SK-N-SH (cell line): Measurements from ENCODE around the gene UBTD2. TPM values are rescaled to one million over a fixed set of nuclear protein-coding genes. Genes with fewer than 3 reads are reported as not detected.
A peak's percentile ranks its signal among the peaks of the same experiment; 100 is the strongest.

Experiments
- CTCF ChIA-PET: fragments of 300-600, 350-600 bp; formaldehyde crosslinking; extraction: SDS; loops from one replicate; lab custom pipeline; 2021; lab: Yijun Ruan, JAX
- POLR2A ChIA-PET: fragments of 350-600 bp; sonication (Branson Sonifier 250); formaldehyde crosslinking; extraction: SDS; loops from one replicate; lab custom pipeline; 2020; ENCODE audit warnings: antibody characterized with exemption, inconsistent platforms; lab: Yijun Ruan, JAX
- DNase-seq: peaks from one replicate; pipeline ENCODE4 v3.0.0; 2012
- H2AFZ ChIP-seq: fragments of 200-600 bp; sonication (generic); 2 replicates; pipeline ENCODE4 v1.8.1; 2016; ENCODE audit warnings: antibody characterized with exemption, mild to moderate bottlenecking, low read depth
- H3F3A ChIP-seq: fragments of 200-600 bp; sonication (generic); replicated peaks from 2 replicates; pipeline ENCODE3; 2016; ENCODE audit warnings: antibody characterized with exemption, mild to moderate bottlenecking; ENCODE audit not compliant: insufficient read depth
- H3K27ac ChIP-seq, 2 experiments: fragments of 200-500 bp in 1 of 2; fragments of 200-600 bp in 1 of 2; sonication (Bioruptor generic) in 1 of 2; sonication (generic), shearing (Covaris generic) in 1 of 2; 2 replicates each; pipeline versions ENCODE4 v1.5.1 to v1.6.1; 2014 to 2016; ENCODE audit warnings: low read depth in 2 of 2, inconsistent platforms in 1 of 2, low read length in 1 of 2, mild to moderate bottlenecking in 1 of 2, mixed read lengths in 1 of 2
- H3K27me3 ChIP-seq: fragments of 200-600 bp; sonication (generic), shearing (Covaris generic); 2 replicates; pipeline ENCODE4 v1.6.1; 2016; ENCODE audit warnings: mixed run types; ENCODE audit not compliant: insufficient read depth
- H3K36me3 ChIP-seq, 2 experiments: fragments of 200-500 bp in 1 of 2; fragments of 200-600 bp in 1 of 2; sonication (Bioruptor generic) in 1 of 2; sonication (generic) in 1 of 2; replicated peaks in 1 of 2; 2 replicates each; pipeline versions ENCODE3 to v1.5.1; 2014 to 2016; ENCODE audit warnings: low read length in 1 of 2, mild to moderate bottlenecking in 1 of 2; ENCODE audit not compliant: insufficient read depth in 2 of 2, control insufficient read depth in 1 of 2
- H3K4me1 ChIP-seq, 2 experiments: fragments of 200-500 bp in 1 of 2; fragments of 200-600 bp in 1 of 2; sonication (Bioruptor generic) in 1 of 2; sonication (generic), shearing (Covaris generic) in 1 of 2; 2 replicates each; pipeline versions ENCODE4 v1.5.1 to v1.6.1; 2014 to 2016; ENCODE audit warnings: low read depth in 1 of 2, low read length in 1 of 2, mixed run types in 1 of 2; ENCODE audit not compliant: insufficient read depth in 2 of 2, control insufficient read depth in 1 of 2
- H3K4me2 ChIP-seq: fragments of 200-600 bp; sonication (generic), shearing (Covaris generic); 2 replicates; pipeline ENCODE4 v1.6.1; 2017; ENCODE audit warnings: mixed run types
- H3K4me3 ChIP-seq, 2 experiments: fragments of 200-500 bp in 1 of 2; fragments of 200-600 bp in 1 of 2; sonication (Bioruptor generic) in 1 of 2; sonication (generic), shearing (Covaris generic) in 1 of 2; 2 replicates each; pipeline versions ENCODE4 v1.5.1 to v1.8.1; 2014 to 2016; ENCODE audit warnings: low read depth in 2 of 2, inconsistent platforms in 1 of 2, low read length in 1 of 2, mild to moderate bottlenecking in 1 of 2, mixed read lengths in 1 of 2, moderate library complexity in 1 of 2
- H3K79me2 ChIP-seq: fragments of 200-600 bp; sonication (generic); 2 replicates; pipeline ENCODE4 v1.8.1; 2017; ENCODE audit warnings: mild to moderate bottlenecking; ENCODE audit not compliant: insufficient read depth
- H3K9ac ChIP-seq: fragments of 200-600 bp; sonication (generic); 2 replicates; pipeline ENCODE4 v1.6.1; 2017; ENCODE audit warnings: mixed run types
- H3K9me2 ChIP-seq: fragments of 200-600 bp; sonication (generic); 2 replicates; pipeline ENCODE4 v1.6.1; 2017; ENCODE audit warnings: mixed run types
- H3K9me3 ChIP-seq: fragments of 200-600 bp; sonication (generic); 2 replicates; pipeline ENCODE4 v1.6.1; 2017; ENCODE audit warnings: mixed run types, mild to moderate bottlenecking, moderate library complexity
- H4K20me1 ChIP-seq: fragments of 200-600 bp; sonication (generic); 2 replicates; pipeline ENCODE4 v1.6.1; 2017; ENCODE audit warnings: mild to moderate bottlenecking, mixed run types; ENCODE audit not compliant: insufficient read depth
- ELF1 ChIP-seq: IDR thresholded peaks from 2 replicates; pipeline ENCODE4 v1.4.0; 2012
- FOSL2 ChIP-seq: IDR thresholded peaks from 2 replicates; pipeline ENCODE4 v1.4.0; 2012; ENCODE audit warnings: low read depth, mild to moderate bottlenecking, moderate library complexity, borderline replicate concordance
- GABPA ChIP-seq: IDR thresholded peaks from 2 replicates; pipeline ENCODE4 v1.4.0; 2012; ENCODE audit warnings: low read depth, mild to moderate bottlenecking
- MAX ChIP-seq: IDR thresholded peaks from 2 replicates; pipeline ENCODE4 v1.4.0; 2012; ENCODE audit warnings: low read depth
- MXI1 ChIP-seq: IDR thresholded peaks from 2 replicates; pipeline ENCODE4 v1.6.1; 2012; ENCODE audit warnings: mild to moderate bottlenecking, low read depth, low read length, improper control_type of control experiment
- NFIC ChIP-seq: IDR thresholded peaks from 2 replicates; pipeline ENCODE4 v1.4.0; 2012; ENCODE audit warnings: borderline replicate concordance
- NRF1 ChIP-seq: IDR thresholded peaks from 2 replicates; pipeline ENCODE4 v1.6.1; 2012; ENCODE audit warnings: low read depth, mild to moderate bottlenecking, low read length
- POLR2AphosphoS5 ChIP-seq: IDR thresholded peaks from 2 replicates; pipeline ENCODE4 v1.6.1; 2012; ENCODE audit warnings: low read depth, low read length
- WGBS: methylation state at CpG from one replicate; pipeline ENCODE4 v1.1.6; 2017; ENCODE audit warnings: low lambda C conversion rate; 5-methylcytosine and 5-hydroxymethylcytosine counted together
- polyA plus RNA-seq, 3 experiments: library from polyadenylated mRNA; depleted of rRNA; stranded (reverse); fragments of >200 nt; gene quantifications; 2 replicates each; pipeline ENCODE4 v1.2.3, GENCODE V29; 2012
- TF ChIP-seq, protein P1 (sequence below): IDR thresholded peaks from 2 replicates; pipeline ENCODE4; 2012

The UBTD2 gene
- polyA plus RNA-seq, 1 of the 3 experiments (the other 2 are of a cell fraction): 13.8 TPM

- Histone ChIP-seq H3K9ac (peak overlapping the region; percentile 84), H3K27ac (peak overlapping the region; percentile 67 to 80), H3K27me3 (no peaks in the 10 kb centered on the region), H2AFZ (peak overlapping the region; percentile 95), H3K4me2 (peak overlapping the region; percentile 93), H3K4me3 (peak overlapping the region; percentile 70 to 99), H3F3A (peaks cover 15% of the 10 kb centered on the region), H4K20me1 (0 out of 2 replicates have a peak, but pooled peaks cover 4% of the 10 kb centered on the region), H3K9me3 (no peaks in the 10 kb centered on the region), H3K4me1 (peaks cover 0 to 5% of the 10 kb centered on the region in 2 experiments; a peak in 1 of 4 replicates), H3K36me3 (peaks cover 0 to 4% of the 10 kb centered on the region in 2 experiments), H3K9me2 (no peaks in the 10 kb centered on the region), H3K79me2 (peaks cover 45% of the 10 kb centered on the region)
- POLR2A ChIA-PET: interaction anchor here (0.7 to 1.1 kb wide), 3 partner anchors 38 to 94 kb away, joined by 3 to 4 read pairs (median 3); no protein-coding TSS in a partner anchor
- no peak for TF ChIP-seq NFIC
- peak; percentile 33; the same call in 1 of the 2 replicates for TF ChIP-seq FOSL2
- TF ChIP-seq, protein P1, sequence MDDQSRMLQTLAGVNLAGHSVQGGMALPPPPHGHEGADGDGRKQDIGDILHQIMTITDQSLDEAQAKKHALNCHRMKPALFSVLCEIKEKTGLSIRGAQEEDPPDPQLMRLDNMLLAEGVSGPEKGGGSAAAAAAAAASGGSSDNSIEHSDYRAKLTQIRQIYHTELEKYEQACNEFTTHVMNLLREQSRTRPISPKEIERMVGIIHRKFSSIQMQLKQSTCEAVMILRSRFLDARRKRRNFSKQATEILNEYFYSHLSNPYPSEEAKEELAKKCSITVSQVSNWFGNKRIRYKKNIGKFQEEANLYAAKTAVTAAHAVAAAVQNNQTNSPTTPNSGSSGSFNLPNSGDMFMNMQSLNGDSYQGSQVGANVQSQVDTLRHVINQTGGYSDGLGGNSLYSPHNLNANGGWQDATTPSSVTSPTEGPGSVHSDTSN: no peak
- peak; percentile 72; the same call in 1 of the 2 replicates for TF ChIP-seq MXI1
- peak; percentile 58 for TF ChIP-seq GABPA
- peak; percentile 27; the same call in 1 of the 2 replicates for TF ChIP-seq MAX
- TF ChIP-seq ELF1: peak; percentile 48; the same call in 1 of the 2 replicates
- peak; percentile 71 for DNase-seq
- WGBS: 1% methylated on average over 43 of the region's 66 CpGs
- CTCF ChIA-PET: interaction anchor here (0.6 to 5.8 kb wide), 24 partner anchors 8 to 266 kb away, joined by 3 to 60 read pairs (median 6); partner anchors contain the start of genes FBXW11 and UBTD2
Measured at GRCh38 chr5:172187118-172188032, 96.2 kb downstream of the UBTD2 start.

DNA sequence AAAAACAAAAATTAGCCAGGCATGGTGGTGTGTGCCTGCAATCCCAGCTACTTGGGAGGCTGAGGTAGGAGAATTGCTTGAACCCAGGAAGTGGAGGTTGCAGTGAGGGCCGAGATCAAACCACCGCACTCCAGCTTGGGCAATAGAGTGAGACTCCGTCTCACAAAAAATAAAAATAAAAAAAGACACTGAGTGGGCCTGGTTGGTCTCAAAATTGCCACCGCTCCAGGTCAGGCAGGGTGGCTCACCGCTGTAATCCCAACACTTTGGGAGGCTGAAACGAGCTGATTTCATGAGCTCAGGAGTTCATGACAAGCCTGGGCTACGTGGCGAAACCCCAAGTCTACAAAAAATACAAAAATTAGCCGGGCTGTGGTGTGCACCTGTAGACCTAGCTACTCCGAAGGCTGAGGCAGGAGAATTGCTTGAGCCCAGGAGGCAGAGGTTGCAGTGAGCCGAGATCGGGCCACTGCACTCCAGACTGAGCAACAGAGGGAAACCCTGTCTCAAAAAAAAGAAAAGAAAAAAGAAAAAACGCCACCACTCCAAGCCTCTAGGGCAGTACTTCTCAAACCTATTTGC lies 97.4 kb downstream of the UBTD2 start:
- Histone ChIP-seq H3K4me1 (peaks cover 0 to 5% of the 10 kb centered on the region in 2 experiments; a peak in 1 of 4 replicates), H3K9ac (peak overlapping the region; percentile 84; the same call in 1 of the 2 replicates), H3K79me2 (peaks cover 57% of the 10 kb centered on the region), H3K4me3 (peak overlapping the region; percentile 70 to 99; a peak in 3 of 4 replicates), H3K27ac (peak overlapping the region in 1 of 2 experiments; percentile 80; a peak in 1 of 4 replicates), H3K27me3 (no peaks in the 10 kb centered on the region), H3F3A (peaks cover 15% of the 10 kb centered on the region), H3K9me3 (no peaks in the 10 kb centered on the region), H3K9me2 (no peaks in the 10 kb centered on the region), H2AFZ (no peak overlapping the region), H3K36me3 (peaks cover 0 to 4% of the 10 kb centered on the region in 2 experiments), H3K4me2 (peak overlapping the region; percentile 93), H4K20me1 (0 out of 2 replicates have a peak, but pooled peaks cover 4% of the 10 kb centered on the region)
- ChIA-PET POLR2A (interaction anchor here (0.6 kb wide), 1 partner anchor 348 kb away, joined by 3 read pairs; no protein-coding TSS in a partner anchor), CTCF (interaction anchor here (0.8 to 3.7 kb wide), 6 partner anchors 13 to 267 kb away, joined by 3 to 17 read pairs (median 6); no protein-coding TSS in a partner anchor)
- no peak for DNase-seq
- WGBS: 95% methylated on average over 13 of the region's 13 CpGs
- TF ChIP-seq NRF1 (no peak), POLR2AphosphoS5 (no peak)
